Activated naive CD8-positive, alpha-beta T cell (primary cell): ENCODE results near the gene HNRNPLL.
"Not testable (repeated sequence)": the region's sequence is repeated elsewhere in the genome, so short reads cannot be mapped to it uniquely, and the experiment has no call there.

Experiments used
- H3K27ac Mint-ChIP-seq: one replicate; pipeline ENCODE4 v1.8.0; 2021; ENCODE audit warnings: mixed read lengths
- H3K27me3 Mint-ChIP-seq: one replicate; pipeline ENCODE4 v1.8.0; 2021; ENCODE audit warnings: mixed read lengths
- H3K36me3 Mint-ChIP-seq: one replicate; pipeline ENCODE4 v1.8.0; 2021; ENCODE audit warnings: mixed read lengths
- H3K4me1 Mint-ChIP-seq: one replicate; pipeline ENCODE4 v1.8.0; 2021; ENCODE audit warnings: low read depth, mixed read lengths
- H3K4me3 Mint-ChIP-seq: one replicate; pipeline ENCODE4 v1.8.0; 2021; ENCODE audit warnings: mild to moderate bottlenecking, mixed read lengths
- H3K9me3 Mint-ChIP-seq: one replicate; pipeline ENCODE4 v1.8.0; 2021; ENCODE audit warnings: low read depth, mixed read lengths

Gene HNRNPLL

DNA sequence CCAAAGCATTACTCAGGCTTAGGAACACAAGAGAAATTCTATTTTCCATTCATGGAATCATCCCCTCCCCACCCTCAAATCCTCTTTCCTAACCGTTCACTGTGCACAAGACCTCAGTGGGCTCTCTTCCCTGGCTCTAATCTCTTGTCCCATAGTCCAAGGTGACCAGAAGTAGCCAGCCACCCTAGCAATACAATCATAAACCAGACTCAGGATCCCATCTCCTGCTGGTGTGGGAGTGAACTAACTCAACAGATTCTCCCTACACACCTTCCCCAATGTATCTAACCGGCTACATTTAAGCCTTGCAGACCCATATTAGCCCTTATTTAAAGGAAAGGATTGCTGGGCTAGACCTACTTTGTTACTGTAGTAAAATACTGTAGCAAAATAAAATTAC, 45.5 kb downstream of the HNRNPLL start:
- Mint-ChIP-seq H3K36me3 (peaks cover 8% of the 10 kb centered on the region), H3K27me3 (no peaks in the 10 kb centered on the region), H3K4me3 (no peak overlapping the region), H3K4me1 (peaks cover 6% of the 10 kb centered on the region), H3K9me3 (no peaks in the 10 kb centered on the region), H3K27ac (no peak overlapping the region)

DNA sequence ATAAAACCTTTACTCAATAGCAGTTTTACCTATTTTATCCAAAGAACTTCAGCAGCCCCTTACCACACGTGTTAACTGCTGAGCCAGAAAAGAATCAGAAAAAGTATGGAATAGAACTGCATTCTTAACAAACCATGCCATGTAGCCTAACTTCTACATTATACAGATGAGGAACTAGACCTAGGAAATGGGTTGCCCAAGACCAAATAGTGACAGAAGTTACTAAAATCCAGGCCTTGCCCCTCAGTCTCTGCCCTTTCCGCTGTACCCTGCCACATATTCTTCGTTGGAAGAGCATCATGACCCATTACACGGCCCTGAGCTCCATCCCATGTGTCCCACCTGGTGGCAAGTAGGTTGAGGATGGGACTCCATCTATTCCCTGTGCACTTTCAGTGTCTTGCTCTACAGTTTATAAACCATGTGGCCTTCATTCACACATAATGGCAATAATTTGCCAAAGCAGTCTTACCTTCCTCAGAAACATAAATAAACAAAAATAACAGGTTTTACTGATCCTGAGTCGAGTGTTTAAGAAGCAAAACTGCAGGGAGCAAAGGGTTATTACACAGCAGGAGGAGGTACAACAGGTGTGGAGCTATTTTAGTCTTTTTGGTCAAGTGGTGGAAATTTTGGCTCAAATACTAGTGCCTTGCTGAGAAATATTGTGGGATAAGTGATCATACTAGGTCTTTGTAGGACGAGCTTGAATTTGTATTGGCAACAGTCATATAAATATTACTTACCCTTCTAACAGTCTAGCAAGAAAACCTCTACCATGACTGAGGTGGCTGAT, 46.5 kb downstream of the HNRNPLL start:
- H3K9me3 Mint-ChIP-seq: no peaks in the 10 kb centered on the region
- no peak overlapping the region for H3K4me3 Mint-ChIP-seq
- H3K4me1 Mint-ChIP-seq: peaks cover 15% of the 10 kb centered on the region
- H3K27me3 Mint-ChIP-seq: no peaks in the 10 kb centered on the region
- H3K27ac Mint-ChIP-seq: no peak overlapping the region
- peaks cover 8% of the 10 kb centered on the region for H3K36me3 Mint-ChIP-seq

DNA sequence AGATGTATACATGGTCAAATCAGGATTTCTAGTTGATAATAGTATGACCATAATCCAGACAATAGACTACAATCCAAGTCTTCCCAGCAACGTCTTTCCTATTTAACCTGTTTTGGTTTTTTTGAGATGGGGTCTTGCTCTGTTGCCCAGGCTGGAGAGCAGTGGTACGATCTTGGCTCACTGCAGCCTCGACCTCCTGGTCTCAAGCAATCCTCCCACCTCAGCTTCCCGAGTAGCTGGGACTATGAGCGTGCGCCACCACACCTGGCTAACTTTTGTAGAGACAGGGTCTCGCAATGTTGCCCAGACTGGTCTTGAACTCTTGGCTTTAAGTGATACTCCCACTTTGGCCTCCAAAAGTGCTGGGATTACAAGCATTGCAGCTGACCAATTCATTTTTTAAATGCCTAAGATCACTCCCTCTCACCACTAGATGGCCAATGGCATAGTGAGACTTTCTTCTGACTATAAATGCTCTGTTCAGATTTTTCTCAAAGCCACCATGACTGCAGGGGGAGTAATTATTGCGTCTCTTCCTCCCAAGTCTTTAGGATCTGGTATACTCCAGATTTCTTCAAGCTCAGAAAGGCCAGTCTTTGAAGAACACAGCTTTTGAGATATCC, 47.6 kb downstream of the HNRNPLL start:
- peaks cover 16% of the 10 kb centered on the region for H3K4me1 Mint-ChIP-seq
- peaks cover 3% of the 10 kb centered on the region for H3K36me3 Mint-ChIP-seq
- no peak overlapping the region for H3K4me3 Mint-ChIP-seq
- no peak overlapping the region for H3K27ac Mint-ChIP-seq
- no peaks in the 10 kb centered on the region for H3K27me3 Mint-ChIP-seq
- no peaks in the 10 kb centered on the region for H3K9me3 Mint-ChIP-seq

DNA sequence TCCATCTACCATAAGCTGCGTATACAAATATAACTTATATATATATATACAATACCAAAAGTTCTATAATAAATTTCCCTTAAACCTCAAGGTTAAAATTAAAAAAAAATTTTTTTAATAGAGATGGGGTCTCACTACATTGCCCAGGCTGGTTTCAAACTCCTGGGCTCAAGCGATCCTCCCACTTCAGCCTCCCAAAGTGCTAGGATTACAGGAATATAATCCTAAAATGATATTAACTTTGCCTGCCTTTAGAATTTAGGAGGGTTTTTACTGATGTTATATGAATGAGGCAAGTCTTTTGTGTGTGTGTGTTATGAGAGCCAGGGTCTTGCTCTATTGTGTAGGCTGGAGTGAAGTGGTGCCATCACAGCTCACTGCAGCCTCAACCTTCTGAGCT, 49.2 kb downstream of the HNRNPLL start:
- no peak overlapping the region for H3K4me3 Mint-ChIP-seq
- no peaks in the 10 kb centered on the region for H3K9me3 Mint-ChIP-seq
- H3K27me3 Mint-ChIP-seq: no peaks in the 10 kb centered on the region
- H3K4me1 Mint-ChIP-seq: peaks cover 16% of the 10 kb centered on the region
- H3K27ac Mint-ChIP-seq: no peak overlapping the region
- H3K36me3 Mint-ChIP-seq: peaks cover 3% of the 10 kb centered on the region

DNA sequence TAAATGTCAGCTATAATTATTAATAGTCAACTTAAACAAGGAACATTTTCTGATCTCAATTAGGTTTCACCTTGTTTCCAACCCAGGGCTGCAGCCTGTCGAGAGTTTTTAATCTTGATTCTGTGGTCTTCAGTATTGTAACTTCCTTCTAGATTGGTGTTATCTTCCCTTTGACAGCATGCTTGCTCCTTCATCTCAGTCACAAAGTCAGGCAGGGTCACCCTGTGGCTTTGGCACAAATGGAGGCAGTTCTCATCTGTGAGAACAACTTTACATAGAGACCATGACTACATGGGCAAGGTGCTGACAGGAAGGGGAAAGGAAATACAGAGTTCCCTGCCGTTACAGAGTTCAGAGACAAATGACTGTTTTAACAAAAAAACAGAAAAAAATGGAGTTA, 50.5 kb downstream of the HNRNPLL start:
- no peaks in the 10 kb centered on the region for H3K27me3 Mint-ChIP-seq
- peaks cover 16% of the 10 kb centered on the region for H3K4me1 Mint-ChIP-seq
- H3K4me3 Mint-ChIP-seq: no peak overlapping the region
- H3K36me3 Mint-ChIP-seq: peaks cover 3% of the 10 kb centered on the region
- H3K9me3 Mint-ChIP-seq: no peaks in the 10 kb centered on the region
- H3K27ac Mint-ChIP-seq: peak overlapping the region; percentile 50

DNA sequence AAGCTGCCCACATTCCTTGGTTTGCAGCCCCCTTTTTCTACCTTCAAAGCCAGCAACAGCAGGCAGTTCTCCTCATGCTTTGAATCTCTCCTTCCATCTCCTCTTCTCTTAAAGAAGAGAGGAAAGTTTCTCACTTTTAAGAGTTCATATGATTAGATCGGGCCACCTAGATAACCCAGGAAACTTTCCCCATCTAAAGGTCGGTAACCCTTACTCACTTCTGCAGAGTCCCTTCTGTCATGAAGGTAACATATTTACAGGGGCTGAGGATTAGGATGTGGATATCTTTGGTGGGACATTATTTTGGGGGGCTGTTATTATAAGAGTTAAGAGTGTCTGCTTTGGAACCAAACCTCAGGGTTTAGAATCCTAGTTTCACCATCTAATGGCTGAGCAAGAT, 51.0 kb downstream of the HNRNPLL start:
- Mint-ChIP-seq H3K27me3 (no peaks in the 10 kb centered on the region), H3K9me3 (no peaks in the 10 kb centered on the region), H3K27ac (no peak overlapping the region), H3K4me1 (peaks cover 16% of the 10 kb centered on the region), H3K36me3 (peaks cover 3% of the 10 kb centered on the region), H3K4me3 (no peak overlapping the region)

DNA sequence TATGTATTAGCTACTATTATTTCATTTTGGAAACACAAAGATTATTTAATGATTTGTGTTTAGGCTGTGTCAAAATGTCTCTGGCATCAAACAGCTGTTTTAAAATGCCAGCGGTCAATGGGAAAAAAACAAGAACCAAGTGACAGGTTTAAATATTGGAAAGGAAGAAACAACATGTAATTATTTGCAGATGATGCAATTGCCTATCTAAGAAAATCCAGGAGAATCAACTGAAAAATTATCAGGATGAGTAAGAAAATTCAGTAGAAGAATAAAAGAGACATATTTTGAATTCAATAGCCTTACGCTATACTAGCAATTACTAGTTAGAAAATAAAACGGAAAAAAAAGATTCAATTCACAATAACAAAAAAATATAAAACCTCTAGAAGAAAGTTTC, 51.6 kb downstream of the HNRNPLL start:
- H3K4me1 Mint-ChIP-seq: peaks cover 16% of the 10 kb centered on the region
- no peak overlapping the region for H3K4me3 Mint-ChIP-seq
- H3K36me3 Mint-ChIP-seq: peaks cover 3% of the 10 kb centered on the region
- H3K27ac Mint-ChIP-seq: no peak overlapping the region
- no peaks in the 10 kb centered on the region for H3K27me3 Mint-ChIP-seq
- H3K9me3 Mint-ChIP-seq: no peaks in the 10 kb centered on the region

DNA sequence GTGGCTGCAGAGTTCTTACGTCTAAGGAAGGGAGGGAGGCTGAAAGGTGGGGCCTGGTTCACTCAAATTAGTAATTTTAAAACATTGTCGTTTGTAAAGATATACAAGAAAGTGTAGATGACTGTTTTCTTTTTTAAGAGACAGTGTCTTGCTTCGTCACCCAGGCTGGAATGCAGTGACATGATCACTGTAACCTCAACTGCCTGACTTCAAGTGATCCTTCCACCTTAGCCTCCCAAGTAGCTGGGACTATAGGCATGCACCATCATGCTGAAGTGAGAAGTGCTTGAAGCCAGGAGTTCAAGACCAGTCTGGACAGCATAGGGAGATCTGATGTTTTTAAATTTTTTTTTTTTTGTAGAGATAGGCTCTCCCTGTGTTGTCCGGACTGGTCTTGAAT, 52.9 kb downstream of the HNRNPLL start:
- H3K27me3 Mint-ChIP-seq: no peaks in the 10 kb centered on the region
- no peak overlapping the region for H3K27ac Mint-ChIP-seq
- no peaks in the 10 kb centered on the region for H3K9me3 Mint-ChIP-seq
- no peak overlapping the region for H3K4me3 Mint-ChIP-seq
- H3K36me3 Mint-ChIP-seq: peaks cover 3% of the 10 kb centered on the region
- H3K4me1 Mint-ChIP-seq: peaks cover 16% of the 10 kb centered on the region

DNA sequence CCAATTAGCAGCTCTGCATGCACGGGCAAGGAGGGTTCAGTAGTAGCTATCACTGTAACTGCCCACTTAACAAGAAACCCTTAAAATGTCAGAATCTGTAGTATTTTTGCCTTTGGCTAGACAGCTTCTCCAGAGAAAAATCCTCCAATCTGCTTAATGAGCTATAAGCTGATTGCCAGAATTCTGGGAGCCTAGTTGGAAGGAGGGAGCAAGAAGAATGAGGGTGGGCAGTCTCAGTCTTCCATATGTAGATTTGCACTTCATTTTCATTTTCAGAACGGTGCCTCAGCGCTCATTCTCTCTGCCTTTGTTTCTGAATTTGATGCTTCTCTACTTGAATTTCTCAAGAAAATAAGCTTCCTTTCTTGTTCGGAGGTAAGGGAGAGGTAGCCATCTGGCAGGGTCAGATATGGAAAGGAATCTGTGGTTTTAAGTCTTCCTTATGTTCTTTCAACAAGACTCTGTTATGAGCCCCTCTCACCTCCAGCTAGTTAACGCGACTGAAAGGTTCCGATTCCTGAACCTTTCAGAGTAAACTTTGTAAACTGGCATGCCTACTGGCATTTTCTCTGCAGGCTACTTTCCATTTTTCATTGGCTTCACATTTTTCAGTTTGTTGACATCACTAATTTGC, 53.5 kb downstream of the HNRNPLL start:
- H3K27me3 Mint-ChIP-seq: no peaks in the 10 kb centered on the region
- no peak overlapping the region for H3K4me3 Mint-ChIP-seq
- H3K27ac Mint-ChIP-seq: no peak overlapping the region
- H3K4me1 Mint-ChIP-seq: peaks cover 17% of the 10 kb centered on the region
- H3K36me3 Mint-ChIP-seq: peaks cover 3% of the 10 kb centered on the region
- H3K9me3 Mint-ChIP-seq: no peaks in the 10 kb centered on the region

DNA sequence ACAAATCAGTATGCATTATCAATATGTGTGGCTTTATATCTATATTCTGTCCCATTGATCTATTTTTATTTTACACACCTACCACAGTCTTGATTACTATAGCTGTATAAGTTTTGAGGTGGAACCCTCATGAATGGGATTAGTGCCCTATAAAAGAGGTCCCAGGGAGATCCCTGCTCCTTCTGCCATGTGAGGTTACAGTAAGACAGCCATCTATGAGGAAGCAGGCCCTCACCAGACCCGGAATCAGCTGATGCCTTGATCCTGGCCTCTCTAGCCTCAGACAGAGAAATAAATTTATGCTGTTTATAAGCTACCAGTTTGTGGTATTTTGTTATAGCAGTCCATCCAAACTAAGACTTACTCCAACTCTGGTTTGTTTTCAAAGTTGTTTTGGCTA, 54.9 kb downstream of the HNRNPLL start:
- H3K27ac Mint-ChIP-seq: no peak overlapping the region

DNA sequence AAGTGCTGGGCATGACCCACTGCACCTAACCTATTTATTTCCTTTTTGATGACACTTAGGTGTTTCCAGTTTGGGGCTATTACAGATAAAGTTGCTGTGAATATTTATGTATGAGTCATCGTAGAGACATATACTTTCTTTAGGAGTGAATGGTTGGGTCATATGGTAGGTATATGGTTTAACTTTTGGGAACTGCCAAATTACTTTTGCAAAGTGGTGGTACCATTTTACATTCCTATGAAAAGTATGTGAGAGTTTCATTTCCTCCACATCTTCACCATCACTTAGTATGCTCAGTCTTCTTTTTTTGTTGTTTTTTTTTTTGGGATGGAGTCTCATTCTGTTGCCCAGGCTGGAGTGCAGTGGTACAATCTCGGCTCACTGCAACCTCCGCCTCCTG, 56.1 kb downstream of the HNRNPLL start:
- H3K36me3 Mint-ChIP-seq: no peaks in the 10 kb centered on the region
- H3K4me1 Mint-ChIP-seq: peaks cover 22% of the 10 kb centered on the region
- no peak overlapping the region for H3K4me3 Mint-ChIP-seq
- H3K9me3 Mint-ChIP-seq: no peaks in the 10 kb centered on the region
- no peak overlapping the region for H3K27ac Mint-ChIP-seq
- no peaks in the 10 kb centered on the region for H3K27me3 Mint-ChIP-seq

More for the DNA sequence above, 54.9 kb downstream of the HNRNPLL start:
- Mint-ChIP-seq H3K4me3 (no peak overlapping the region), H3K27me3 (no peaks in the 10 kb centered on the region), H3K9me3 (no peaks in the 10 kb centered on the region), H3K4me1 (peaks cover 23% of the 10 kb centered on the region), H3K36me3 (peaks cover 3% of the 10 kb centered on the region)

DNA sequence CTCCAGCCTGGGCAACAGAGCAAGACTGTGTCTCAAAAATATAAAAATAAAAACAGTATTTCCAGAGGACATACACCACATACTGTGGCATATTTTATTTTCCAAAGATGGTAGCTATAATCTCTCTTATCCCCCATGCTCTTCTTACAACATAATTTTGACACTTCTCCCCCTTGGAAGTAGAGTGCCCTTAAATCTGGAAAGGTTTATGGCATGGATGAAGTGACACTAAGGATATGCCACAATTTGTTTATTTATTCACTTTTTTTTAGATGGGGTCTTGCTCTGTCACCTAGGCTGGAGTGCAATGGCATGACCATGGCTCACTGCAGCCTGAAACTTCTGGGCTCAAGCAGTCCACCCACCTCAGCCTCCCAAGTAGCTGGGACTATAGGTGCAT, 56.7 kb downstream of the HNRNPLL start:
- Mint-ChIP-seq H3K4me1 (peaks cover 20% of the 10 kb centered on the region), H3K9me3 (no peaks in the 10 kb centered on the region), H3K36me3 (no peaks in the 10 kb centered on the region), H3K27ac (no peak overlapping the region), H3K4me3 (no peak overlapping the region), H3K27me3 (no peaks in the 10 kb centered on the region)

DNA sequence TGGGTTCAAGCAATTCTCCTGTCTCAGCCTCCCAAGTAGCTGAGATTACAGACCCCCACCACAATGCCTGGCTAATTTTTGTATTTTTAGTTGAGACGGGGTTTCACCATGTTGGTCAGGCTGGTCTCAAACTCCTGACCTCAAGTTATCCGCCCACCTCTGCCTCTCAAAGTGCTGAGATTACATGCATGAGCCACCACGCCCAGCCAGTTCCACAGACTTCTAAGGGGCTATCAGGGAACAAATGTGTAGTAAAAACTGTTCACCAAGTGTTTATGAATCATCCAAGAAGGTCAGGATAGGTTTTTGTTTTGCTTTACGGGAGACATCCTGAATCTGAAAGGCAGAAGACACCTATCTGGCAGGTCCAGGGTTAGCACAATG, 60.5 kb downstream of the HNRNPLL start:
- not testable (repeated sequence) for H3K9me3 Mint-ChIP-seq, H3K36me3 Mint-ChIP-seq, H3K27me3 Mint-ChIP-seq
- peak overlapping the region; percentile 48 for H3K4me3 Mint-ChIP-seq
- H3K27ac Mint-ChIP-seq: peak overlapping the region; percentile 61
- H3K4me1 Mint-ChIP-seq: peaks cover 20% of the 10 kb centered on the region

DNA sequence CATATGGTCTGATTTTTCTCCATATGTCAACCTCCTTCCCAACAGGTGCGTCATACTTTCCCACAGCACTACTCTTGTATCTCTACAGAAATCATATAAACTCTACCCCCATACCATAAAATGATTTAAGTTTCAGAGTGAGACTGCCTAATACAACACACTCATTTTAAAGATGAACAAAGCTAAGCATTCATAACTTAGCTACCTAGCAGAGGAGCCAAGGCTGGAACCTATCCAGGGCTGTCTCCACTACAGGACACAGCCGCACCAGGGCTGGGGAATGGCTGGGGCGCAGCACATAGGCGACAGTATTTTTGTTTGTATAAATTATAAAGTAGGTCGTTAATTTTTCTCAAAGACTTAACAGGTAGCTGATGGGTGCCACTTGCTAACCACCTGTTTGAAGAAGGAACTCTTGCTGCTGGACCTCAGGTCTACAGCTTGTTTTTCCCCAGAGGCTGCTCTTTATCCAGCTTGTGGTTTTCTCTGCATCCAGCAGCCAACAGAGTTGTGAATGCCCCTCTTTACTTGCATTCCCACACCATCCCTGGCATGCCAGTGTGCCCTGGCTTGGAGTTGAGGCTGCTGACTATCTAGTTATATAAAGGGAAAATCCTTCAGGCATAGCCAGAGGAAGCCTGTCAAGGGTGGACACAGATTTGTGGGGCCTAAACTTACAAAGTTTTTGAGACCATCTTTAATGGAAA, 62.0 kb downstream of the HNRNPLL start:
- Mint-ChIP-seq H3K9me3 (no peaks in the 10 kb centered on the region), H3K36me3 (no peaks in the 10 kb centered on the region), H3K27ac (no peak overlapping the region), H3K4me3 (no peak overlapping the region), H3K4me1 (peaks cover 22% of the 10 kb centered on the region), H3K27me3 (peaks cover 8% of the 10 kb centered on the region)

DNA sequence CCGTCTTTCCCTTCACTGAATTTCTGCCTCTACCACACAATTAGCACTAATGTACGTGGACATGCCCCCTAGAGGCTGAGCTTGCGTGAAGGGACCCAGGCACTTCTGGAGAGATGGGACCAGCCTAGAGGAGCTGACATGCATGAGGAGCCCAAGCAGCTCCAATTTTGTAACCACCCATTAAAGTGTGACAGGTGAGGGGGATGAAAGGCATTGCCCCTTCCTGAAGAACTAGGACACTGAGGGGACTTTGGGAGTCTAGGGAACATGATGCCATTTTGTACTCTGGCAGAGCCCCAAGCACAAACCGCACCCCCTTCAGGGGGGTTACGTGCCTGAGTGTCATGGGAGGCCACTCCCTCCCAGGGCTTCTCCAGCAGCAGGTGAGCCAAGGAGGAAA, 63.6 kb downstream of the HNRNPLL start:
- H3K4me3 Mint-ChIP-seq: no peak overlapping the region
- peaks cover 12% of the 10 kb centered on the region for H3K27me3 Mint-ChIP-seq
- H3K36me3 Mint-ChIP-seq: no peaks in the 10 kb centered on the region
- peaks cover 21% of the 10 kb centered on the region for H3K4me1 Mint-ChIP-seq
- no peak overlapping the region for H3K27ac Mint-ChIP-seq
- no peaks in the 10 kb centered on the region for H3K9me3 Mint-ChIP-seq
